Stimulated activated CD4-positive, alpha-beta T cell treated with anti-CD3 and anti-CD28 coated beads, TNF-alpha, amount 100 ng/mL, for 1 hour (primary cell): ENCODE data around the gene COL5A1.

Experiments used
- DNase-seq, 3 donors: peaks; one replicate each; pipeline ENCODE4 v3.0.0-alpha.2; 2020; ENCODE audit warnings: low read depth in 3 of 3, low spot score in 1 of 3

The COL5A1 gene

GRCh38 chr9:134641173-134641989 is at the start of gene COL5A1:
TSS of gene COL5A1 (plus strand) at chr9:134641803. CDS start at chr9:134642188, 385 bp downstream.
- DNase-seq: peak in 2 of 3 donors; percentile 20 to 22

- no peak for DNase-seq
Observed at GRCh38 chr9:134592018-134592818, 49.4 kb upstream of the COL5A1 start.

- no peak for DNase-seq
Observed at GRCh38 chr9:134592819-134593200, 48.8 kb upstream of the COL5A1 start.

DNA sequence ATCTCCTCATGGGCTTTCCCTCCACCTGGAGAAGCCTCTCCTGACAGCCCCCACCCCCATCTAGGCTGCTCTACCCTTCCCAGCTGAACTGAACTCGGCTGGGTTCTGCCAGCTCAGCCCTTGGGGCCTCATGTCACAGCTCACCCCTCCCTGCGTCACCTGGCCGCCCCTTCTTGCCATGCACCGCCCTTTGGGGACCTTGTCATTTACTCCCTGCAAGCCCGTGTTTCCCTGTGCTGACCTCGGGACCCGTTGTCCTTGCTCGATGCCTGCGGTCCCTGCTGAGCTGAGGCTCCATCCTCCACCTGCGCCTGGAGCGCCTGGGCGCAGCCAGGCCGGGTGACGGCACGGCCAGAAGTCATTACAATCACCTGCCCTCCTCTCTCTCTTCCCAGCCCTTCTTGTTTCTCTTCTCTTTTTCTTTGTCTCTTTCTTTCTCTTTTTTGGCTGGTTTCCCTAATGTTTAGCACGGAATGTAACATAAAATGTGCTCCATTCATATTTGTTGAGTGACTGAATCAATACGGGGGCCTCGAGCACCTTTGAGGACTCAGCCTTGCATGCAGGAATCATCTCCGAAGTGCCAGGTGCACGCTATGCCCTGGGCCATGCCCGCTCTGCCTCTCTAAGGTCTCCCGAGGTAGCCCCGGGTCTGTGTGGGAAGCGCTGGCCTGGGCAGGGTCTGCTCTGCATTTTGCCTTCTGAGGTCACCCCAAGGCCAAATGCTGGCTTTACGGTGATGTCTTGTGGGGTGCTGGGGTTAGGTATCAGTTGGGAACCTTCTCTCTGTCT is 48.1 kb upstream of the COL5A1 start:
- DNase-seq: no peak

- DNase-seq: no peak
Observed at GRCh38 chr9:134594078-134594941, 47.3 kb upstream of the COL5A1 start.

DNA sequence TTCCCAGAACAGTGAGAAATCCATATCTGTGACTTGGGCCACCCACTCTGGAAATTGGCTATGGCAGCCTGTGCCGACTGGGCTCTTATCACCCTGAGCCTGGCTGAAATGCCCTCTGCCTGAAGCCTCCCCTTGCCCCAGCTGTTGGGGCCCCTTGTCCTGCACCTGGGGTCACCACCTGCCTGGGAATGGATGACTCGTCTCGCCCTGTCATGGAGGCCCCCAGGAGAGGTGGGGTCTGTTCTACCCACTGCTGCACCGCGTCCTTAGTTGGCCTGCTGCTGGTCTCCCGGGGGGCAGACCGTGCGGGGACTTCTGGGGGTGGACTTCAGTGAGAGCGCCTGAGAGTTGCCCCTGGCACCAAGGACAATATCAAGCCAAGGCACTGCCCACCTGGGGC is 46.6 kb upstream of the COL5A1 start:
- DNase-seq: no peak

GRCh38 chr9:134597041-134597913 is 44.3 kb upstream of the COL5A1 start:
- DNase-seq: no peak

DNA sequence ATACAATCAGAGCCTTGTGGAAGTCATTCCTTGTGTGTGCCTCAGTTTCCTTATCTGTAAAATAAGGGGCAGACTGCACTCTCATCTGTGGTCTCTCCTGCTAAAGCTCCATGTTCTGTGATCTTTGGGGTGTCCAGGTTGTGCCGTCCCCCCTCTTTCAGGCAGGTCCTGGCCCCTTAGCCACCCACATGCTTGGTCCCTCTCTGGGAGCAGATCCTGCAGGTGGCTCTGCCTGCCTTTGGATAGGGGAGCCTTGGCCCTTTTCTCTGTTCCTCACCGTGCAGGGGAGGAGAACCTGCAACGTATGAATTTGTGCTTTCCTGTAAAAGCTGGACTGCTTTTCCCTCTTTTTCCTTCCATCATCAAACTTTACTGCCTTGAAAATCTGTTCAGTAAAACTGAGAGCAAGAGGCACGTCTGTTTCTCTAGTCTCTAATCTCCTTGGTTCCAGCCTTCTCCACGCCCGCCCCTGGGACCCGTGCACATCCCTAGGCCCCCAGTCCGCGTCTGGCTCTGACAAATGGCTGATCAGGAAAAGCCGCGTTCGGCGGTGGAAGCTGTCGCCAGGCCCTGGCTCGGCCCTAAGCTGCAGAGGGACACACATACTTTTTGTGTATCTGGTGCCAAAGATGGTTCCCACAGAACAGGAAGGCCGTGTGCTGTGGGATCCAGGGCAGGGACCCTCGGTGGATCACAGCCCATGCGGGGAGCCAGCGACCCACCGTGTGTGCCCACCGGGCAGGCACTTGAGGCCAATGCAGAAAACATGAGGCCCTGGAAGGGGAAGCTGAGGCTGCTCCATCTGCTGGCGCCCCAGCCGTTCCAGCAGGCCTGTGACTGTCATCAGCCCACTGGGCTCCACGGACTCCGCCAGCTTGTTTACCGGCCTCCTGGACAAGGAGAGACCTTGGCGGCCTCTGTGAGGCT is 43.4 kb upstream of the COL5A1 start:
- no peak for DNase-seq

- DNase-seq: no peak
Observed at GRCh38 chr9:134598884-134599245, 42.7 kb upstream of the COL5A1 start.

DNA sequence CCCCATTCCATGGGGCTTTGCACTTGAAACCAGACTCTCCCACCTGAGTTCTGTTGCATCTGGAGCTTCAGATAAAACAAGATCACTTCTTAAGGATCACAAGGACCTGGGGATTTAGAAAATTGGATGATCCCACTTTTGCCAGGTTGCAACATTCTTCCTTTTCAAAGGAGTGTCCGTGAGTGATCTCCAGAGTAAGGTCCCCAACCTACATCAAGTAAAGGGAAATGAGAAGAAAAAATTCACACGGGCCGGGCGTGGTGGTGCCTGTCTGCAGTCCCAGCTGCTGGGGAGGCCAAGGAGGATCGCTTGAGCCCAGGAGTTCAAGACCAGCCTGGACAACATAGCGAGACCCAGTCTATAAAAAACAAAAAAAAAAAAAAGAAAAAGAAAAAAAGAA is 41.2 kb upstream of the COL5A1 start:
- DNase-seq: no peak

GRCh38 chr9:134600836-134601638 is 40.6 kb upstream of the COL5A1 start:
- DNase-seq: no peak

GRCh38 chr9:134601764-134602163 is 39.8 kb upstream of the COL5A1 start:
- no peak for DNase-seq

DNA sequence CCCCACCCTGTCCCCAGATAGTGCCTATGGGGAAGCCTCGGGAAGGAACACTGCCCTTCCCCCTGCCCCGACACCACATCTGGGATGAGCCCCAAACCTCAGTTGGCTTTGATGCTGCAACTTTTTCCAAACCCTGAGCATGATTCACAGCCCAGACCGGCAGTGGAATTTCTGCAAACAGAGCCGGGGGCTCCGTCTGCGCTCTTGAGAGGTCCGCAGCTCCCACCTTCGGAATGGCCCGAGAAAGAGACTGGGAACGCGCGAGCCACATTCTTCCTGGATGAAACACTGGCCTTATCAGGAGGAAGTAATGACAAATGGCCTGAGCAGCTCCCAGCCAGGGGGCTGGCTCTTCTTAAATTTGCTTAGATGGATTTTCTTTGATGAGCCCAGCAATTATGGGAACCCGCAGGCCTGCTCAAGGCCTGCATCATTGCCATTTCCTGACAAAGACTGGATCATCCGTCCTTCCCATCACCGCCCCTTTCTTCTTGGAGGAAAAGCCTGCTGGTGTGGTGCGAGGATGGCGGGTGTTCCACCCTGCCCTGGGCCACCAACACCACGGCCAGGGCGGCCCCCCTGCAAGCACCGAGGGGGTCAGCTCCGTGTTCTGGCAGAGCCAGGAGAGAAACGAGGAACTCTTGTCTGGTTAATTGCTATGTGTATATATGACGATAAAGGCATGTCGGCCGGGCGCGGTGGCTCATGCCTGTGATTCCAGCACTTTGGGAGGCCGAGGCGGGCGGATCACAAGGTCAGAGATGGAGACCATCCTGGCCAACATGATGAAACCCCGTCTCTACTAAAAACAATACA is 38.8 kb upstream of the COL5A1 start:
- no peak for DNase-seq

- DNase-seq: no peak
Observed at GRCh38 chr9:134604834-134605233, 36.8 kb upstream of the COL5A1 start.

DNA sequence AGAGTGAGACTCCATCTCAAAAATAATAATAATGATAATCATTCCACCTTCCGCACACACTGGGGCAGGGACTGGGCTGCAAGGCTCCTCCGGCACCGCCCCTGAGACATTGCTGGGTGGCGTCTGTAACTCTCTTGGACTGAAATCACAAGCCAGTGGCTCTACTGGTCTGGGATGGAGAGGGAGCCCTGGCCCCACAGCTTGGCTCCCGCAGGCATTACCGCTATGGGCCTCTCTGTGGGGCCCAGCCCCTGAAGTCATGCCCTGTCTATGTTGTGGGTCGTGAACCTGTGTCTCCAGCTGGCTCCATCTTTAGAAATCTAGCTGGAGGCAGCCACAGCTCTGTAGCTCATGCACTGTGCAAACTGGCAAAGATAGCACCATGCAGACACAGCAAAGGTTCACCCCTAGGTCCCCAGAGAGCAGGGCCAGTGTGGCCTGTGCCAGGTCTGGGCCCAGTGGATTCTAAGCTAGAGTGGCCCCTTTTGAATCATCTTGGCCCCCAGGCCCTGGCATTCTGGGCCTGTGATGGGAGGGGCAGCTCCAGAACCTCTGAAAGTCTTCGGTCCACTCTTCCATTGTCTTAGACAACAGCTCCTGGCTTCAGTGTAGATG is 36.1 kb upstream of the COL5A1 start:
- no peak for DNase-seq

DNA sequence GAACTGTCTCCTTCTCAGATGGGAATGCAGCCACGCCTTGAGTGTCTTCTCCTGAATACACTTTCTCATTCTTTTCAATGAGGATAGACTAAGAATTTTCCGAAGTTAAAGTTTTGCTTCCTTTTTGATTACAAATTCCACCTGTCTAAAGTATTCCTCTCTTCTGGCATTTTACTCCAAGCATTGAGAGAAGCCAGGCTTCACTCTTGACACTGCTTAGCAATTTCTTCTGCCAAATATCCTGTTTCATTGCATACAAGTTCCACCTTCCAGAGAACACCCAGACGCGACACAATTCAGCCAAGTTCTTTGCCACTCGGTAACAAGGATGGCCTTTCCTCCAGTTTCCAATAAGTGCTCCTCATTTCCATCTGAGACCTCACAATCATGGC is 35.6 kb upstream of the COL5A1 start:
- no peak for DNase-seq
